NT2/D1 (cell line): ENCODE data around the gene SPATA13.

Experiments used
- SUZ12 ChIP-seq: IDR thresholded peaks from 2 replicates; pipeline ENCODE4 v1.6.1; 2011; ENCODE audit not compliant: insufficient read length, insufficient read depth; ENCODE audit errors: extremely low read depth
- YY1 ChIP-seq: IDR thresholded peaks from 2 replicates; pipeline ENCODE4 v1.6.1; 2011; ENCODE audit not compliant: insufficient read length, insufficient read depth
- ZNF274 ChIP-seq: IDR thresholded peaks from 2 replicates; pipeline ENCODE4 v1.6.1; 2011; ENCODE audit warnings: mild to moderate bottlenecking, low read depth, low read length

DNA sequence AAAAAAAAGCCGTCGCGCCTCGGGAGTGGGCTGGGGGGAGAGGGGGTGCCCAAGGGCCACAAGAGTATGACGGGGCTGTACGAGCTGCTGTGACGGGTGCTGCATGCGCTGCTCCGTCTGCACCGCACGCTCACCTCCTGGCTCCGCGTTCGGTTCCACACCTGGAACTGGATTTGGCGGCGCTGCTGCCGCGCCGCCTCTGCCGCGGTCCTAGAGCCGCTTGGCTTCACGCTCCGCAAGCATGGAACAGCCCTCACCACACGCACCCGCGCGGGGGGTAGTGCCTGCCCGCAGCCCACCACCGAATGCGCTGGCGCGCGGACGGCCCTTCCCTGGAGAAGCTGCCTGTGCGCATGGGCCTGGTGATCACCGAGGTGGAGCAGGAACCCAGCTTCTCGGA, 167.6 kb downstream of the SPATA13 start:
- no peak for TF ChIP-seq ZNF274
- TF ChIP-seq SUZ12: no peak
- no peak for TF ChIP-seq YY1
